Right atrium auricular region (tissue), 2 donors: ENCODE measurements around the gene BCORL1. TPM values are rescaled to one million over a fixed set of nuclear protein-coding genes. Genes with fewer than 3 reads are reported as not detected.

ENCODE experiments used
- DNase-seq: peaks from one replicate; pipeline ENCODE4 v3.0.0-alpha.2; 2019; ENCODE audit warnings: low spot score
- H3K27ac ChIP-seq, 2 donors: fragments of 200-600 bp; sonication (generic); 1 replicate in 1 of 2; 2 replicates in 1 of 2; pipeline ENCODE4 v1.5.1; 2016 to 2019
- H3K27me3 ChIP-seq, 2 donors: fragments of 200-600 bp; sonication (generic); one replicate each; pipeline versions ENCODE4 v1.5.1 to v1.6.0; 2017 to 2019
- H3K36me3 ChIP-seq: fragments of 200-600 bp; sonication (generic); one replicate; pipeline ENCODE4 v1.5.1; 2016
- H3K4me1 ChIP-seq, 2 donors: fragments of 200-600 bp; sonication (generic); one replicate each; pipeline versions ENCODE4 v1.5.1 to v1.6.0; 2017 to 2019
- H3K4me3 ChIP-seq, 2 donors: fragments of 200-600 bp; sonication (generic); 1 replicate in 1 of 2; 2 replicates in 1 of 2; pipeline ENCODE4 v1.5.1; 2017 to 2019; ENCODE audit warnings: mild to moderate bottlenecking in 1 of 2, moderate library complexity in 1 of 2
- H3K9me3 ChIP-seq, 2 donors: fragments of 200-600 bp; sonication (generic); one replicate each; pipeline ENCODE4 v1.5.1; 2019
- total RNA-seq, 2 donors: library from RNA; depleted of rRNA; stranded (reverse); fragments of >200 nt; gene quantifications; one replicate each; pipeline ENCODE4 v1.1.0, GENCODE V29; 2016
- TF ChIP-seq, protein P1 (sequence below), 2 donors: fragments of 200-600 bp; sonication (generic); IDR thresholded peaks; one replicate each; pipeline ENCODE4 v1.5.1; 2019; ENCODE audit warnings: antibody characterized with exemption in 2 of 2

The BCORL1 gene
- total RNA-seq, 2 donors from 2014 or later = 3.1 to 7.5 TPM

DNA sequence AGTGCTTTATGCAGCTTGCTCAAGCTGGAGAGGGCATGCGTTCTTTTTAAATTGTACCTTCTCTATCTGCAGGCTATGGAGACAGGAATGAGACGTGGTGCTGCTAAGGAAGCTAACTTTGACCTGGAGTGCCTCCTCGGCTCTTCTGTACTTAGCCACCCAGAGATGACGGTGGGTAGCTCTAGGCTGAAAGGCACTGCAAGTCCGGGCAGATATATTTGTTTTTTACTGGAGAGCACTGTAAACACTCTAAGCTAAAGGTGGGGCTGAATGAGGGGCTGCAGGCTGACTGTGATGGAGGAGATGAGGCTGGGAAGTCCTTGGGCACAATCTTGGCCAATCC, 115.7 kb downstream of the BCORL1 start:
- Histone ChIP-seq H3K27ac (no peak overlapping the region), H3K4me1 (peaks cover 0 to 37% of the 10 kb centered on the region in 2 donors)
- DNase-seq = no peak

DNA sequence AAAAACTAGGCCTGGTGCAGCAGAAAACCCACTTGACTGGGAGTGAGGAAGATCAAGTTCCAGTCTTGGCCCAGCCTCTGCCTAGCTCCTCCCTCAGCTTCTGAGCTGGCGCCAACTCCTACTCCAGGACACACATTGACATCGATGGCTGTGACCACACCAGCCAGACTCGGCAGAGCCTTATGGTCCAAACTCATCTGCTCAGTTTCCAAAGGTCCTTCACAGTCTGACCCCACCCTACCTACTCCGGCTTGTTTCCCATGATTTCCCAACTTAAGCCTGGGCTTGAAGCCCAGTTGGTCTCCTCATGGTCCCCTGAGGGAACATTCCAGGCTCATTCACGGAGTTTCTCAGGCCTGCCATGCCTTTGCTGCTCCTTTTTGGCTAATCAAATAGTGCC, 117.7 kb downstream of the BCORL1 start:
- H3K27ac ChIP-seq = peak overlapping the region in 1 of 2 donors; percentile 43
- TF ChIP-seq, protein P1, sequence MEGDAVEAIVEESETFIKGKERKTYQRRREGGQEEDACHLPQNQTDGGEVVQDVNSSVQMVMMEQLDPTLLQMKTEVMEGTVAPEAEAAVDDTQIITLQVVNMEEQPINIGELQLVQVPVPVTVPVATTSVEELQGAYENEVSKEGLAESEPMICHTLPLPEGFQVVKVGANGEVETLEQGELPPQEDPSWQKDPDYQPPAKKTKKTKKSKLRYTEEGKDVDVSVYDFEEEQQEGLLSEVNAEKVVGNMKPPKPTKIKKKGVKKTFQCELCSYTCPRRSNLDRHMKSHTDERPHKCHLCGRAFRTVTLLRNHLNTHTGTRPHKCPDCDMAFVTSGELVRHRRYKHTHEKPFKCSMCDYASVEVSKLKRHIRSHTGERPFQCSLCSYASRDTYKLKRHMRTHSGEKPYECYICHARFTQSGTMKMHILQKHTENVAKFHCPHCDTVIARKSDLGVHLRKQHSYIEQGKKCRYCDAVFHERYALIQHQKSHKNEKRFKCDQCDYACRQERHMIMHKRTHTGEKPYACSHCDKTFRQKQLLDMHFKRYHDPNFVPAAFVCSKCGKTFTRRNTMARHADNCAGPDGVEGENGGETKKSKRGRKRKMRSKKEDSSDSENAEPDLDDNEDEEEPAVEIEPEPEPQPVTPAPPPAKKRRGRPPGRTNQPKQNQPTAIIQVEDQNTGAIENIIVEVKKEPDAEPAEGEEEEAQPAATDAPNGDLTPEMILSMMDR (IDR thresholded peaks at IDR 0.05) = no peak
- H3K4me3 ChIP-seq = no peak overlapping the region
- DNase-seq = peak; percentile 81
- H3K9me3 ChIP-seq = no peaks in the 10 kb centered on the region
- no peaks in the 10 kb centered on the region for H3K36me3 ChIP-seq
- H3K4me1 ChIP-seq = peaks cover 0 to 42% of the 10 kb centered on the region in 2 donors
- H3K27me3 ChIP-seq = no peaks in the 10 kb centered on the region

More for the DNA sequence above, 115.7 kb downstream of the BCORL1 start:
- H3K4me3 ChIP-seq = no peak overlapping the region
- no peaks in the 10 kb centered on the region for H3K9me3 ChIP-seq
- no peaks in the 10 kb centered on the region for H3K27me3 ChIP-seq
- TF ChIP-seq, protein P1 (IDR thresholded peaks at IDR 0.05) = no peak
- H3K36me3 ChIP-seq = no peaks in the 10 kb centered on the region

DNA sequence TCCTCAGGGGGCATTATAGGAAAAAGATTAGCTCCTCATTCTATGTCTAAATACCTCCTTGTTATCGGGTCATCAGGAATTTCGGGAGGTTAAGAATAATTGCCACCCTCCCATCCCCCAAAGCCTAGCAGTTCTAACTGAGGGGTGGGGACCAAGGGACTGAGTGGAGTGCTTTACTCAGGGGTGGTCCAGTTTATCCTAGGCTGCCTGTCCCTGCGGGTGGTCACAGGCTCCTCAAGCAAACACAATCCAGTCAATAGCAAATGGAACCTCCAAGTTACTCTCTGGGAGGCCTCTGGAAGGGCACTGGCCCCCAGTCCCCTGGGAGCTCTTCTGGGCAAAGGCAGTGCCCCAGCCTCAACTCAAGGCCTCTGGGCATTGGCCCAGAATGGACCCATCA, 121.2 kb downstream of the BCORL1 start:
- Histone ChIP-seq H3K27me3 (no peaks in the 10 kb centered on the region), H3K27ac (no peak overlapping the region), H3K36me3 (no peaks in the 10 kb centered on the region), H3K4me1 (peaks cover 0 to 47% of the 10 kb centered on the region in 2 donors), H3K9me3 (no peaks in the 10 kb centered on the region), H3K4me3 (no peak overlapping the region)
- TF ChIP-seq, protein P1 (IDR thresholded peaks at IDR 0.05) = no peak
- DNase-seq = no peak

DNA sequence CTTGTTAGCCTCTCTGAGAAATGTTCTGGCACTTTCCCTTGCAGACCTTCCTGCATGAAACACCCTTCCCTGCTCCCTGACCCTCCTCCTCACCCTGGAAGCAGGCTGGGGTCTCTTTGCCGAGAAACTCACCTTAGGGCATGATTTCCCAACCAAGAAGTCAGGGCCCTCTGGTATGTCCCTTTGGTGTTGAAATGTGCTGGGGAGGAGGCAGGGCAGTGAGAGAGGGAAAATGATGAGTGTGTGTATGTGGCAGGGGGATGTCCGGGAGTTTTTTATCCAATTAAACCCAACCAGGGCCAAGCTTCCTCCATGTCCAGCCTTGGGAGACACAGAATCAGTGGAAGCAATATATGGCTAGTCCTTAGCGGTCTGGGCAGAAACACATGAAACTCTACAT, 122.8 kb downstream of the BCORL1 start:
- Histone ChIP-seq H3K9me3 (no peaks in the 10 kb centered on the region), H3K27ac (no peak overlapping the region), H3K4me1 (peaks cover 0 to 31% of the 10 kb centered on the region in 2 donors), H3K4me3 (no peak overlapping the region), H3K36me3 (no peaks in the 10 kb centered on the region), H3K27me3 (no peaks in the 10 kb centered on the region)
- TF ChIP-seq, protein P1 (IDR thresholded peaks at IDR 0.05) = no peak
- no peak for DNase-seq

DNA sequence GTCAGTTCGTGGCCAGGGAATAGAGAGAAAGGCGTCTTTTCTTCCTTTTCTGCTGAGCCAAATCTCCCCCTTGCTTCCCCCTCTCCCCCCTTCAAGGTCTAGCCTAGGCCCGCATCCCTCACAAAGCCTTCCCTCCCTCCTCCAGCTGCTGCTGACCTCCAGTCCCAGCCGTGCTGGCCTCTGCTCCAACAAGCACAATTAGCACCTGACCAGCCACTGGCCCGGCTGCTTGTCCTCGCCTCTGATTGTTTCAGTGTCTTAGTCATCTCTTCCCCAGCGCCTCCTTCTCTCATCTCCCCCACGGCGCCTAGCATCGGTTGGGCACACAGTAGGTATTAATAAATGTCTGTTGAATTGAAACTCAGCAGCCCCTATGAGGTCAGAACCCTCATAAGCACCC, 123.6 kb downstream of the BCORL1 start:
- TF ChIP-seq, protein P1 (IDR thresholded peaks at IDR 0.05) = no peak
- DNase-seq = no peak
- no peak overlapping the region for H3K4me3 ChIP-seq
- no peaks in the 10 kb centered on the region for H3K27me3 ChIP-seq
- H3K27ac ChIP-seq = no peak overlapping the region
- peaks cover 0 to 24% of the 10 kb centered on the region in 2 donors for H3K4me1 ChIP-seq
- H3K36me3 ChIP-seq = no peaks in the 10 kb centered on the region
- H3K9me3 ChIP-seq = no peaks in the 10 kb centered on the region

Other genes with a start within 250 kb of the BCORL1 start
- gene XPNPEP2, start 243.7 kb upstream of the BCORL1 start, total RNA-seq = 1 to 10 TPM; 2.0 to 3.5 TPM
- gene SASH3, start 202.7 kb upstream of the BCORL1 start, total RNA-seq = 1 to 10 TPM; 2.1 to 8.3 TPM
- gene ZDHHC9, start 138.7 kb upstream of the BCORL1 start, total RNA-seq = 10 to 100 TPM; 10.6 to 11.4 TPM
- 1 to 10 TPM; 7.6 to 8.3 TPM for gene UTP14A, start 76.5 kb upstream of the BCORL1 start, total RNA-seq
- gene ELF4, start 127.9 kb downstream of the BCORL1 start, total RNA-seq = 1 to 10 TPM; 4.1 to 8.6 TPM
- 10 to 100 TPM; 35.6 to 86.9 TPM for gene AIFM1, start 183.2 kb downstream of the BCORL1 start, total RNA-seq
- 10 to 100 TPM in 1 of 2 donors, 1 to 10 TPM in 1; 8.3 to 13.4 TPM for gene RAB33A, start 189.3 kb downstream of the BCORL1 start, total RNA-seq